A549 (cell line): ENCODE data around the gene STK16. TPM values are rescaled to one million over a fixed set of nuclear protein-coding genes. Genes with fewer than 3 reads are reported as not detected.
A peak's percentile ranks its signal among the peaks of the same experiment; 100 is the strongest.

Experiments used
- ATAC-seq, 2 experiments: fragments of 200-7000 bp in 1 of 2; fragments of >200 bp in 1 of 2; cut with Nextera tagmentation in 1 of 2; cut with Tn5 transposase in 1 of 2; 3 replicates each; pipeline versions ENCODE4 v1.8.0 to v1.9.1; 2018 to 2020; ENCODE audit warnings: mild to moderate bottlenecking in 1 of 2, moderate library complexity in 1 of 2
- CTCF ChIA-PET: fragments of 300-600 bp; sonication (Branson Sonifier 250); formaldehyde crosslinking; extraction: SDS; loops from one replicate; lab custom pipeline; 2021; ENCODE audit warnings: antibody characterized with exemption, inconsistent platforms; lab: Yijun Ruan, JAX
- POLR2A ChIA-PET: fragments of 350-600 bp; formaldehyde crosslinking; extraction: SDS; loops from one replicate; lab custom pipeline; 2021; ENCODE audit warnings: antibody characterized with exemption, inconsistent platforms; lab: Yijun Ruan, JAX
- DNase-seq, 2 experiments: peaks; one replicate each; pipeline versions ENCODE4 v3.0.0 to v3.0.0-alpha.2; 2011 to 2016; ENCODE audit warnings: low read depth in 1 of 2, low spot score in 1 of 2
- FAIRE-seq: peaks from 2 replicates; lab custom pipeline; 2011; peaks lifted over from hg19 to GRCh38; lab: Jason Lieb, UNC
- H3K27ac ChIP-seq, 2 experiments: fragments of >200 bp; sonication (Bioruptor Twin); formaldehyde crosslinking; 3 replicates each; pipeline ENCODE4 v1.5.1; 2016 to 2017
- H3K4me1 ChIP-seq: fragments of >200 bp; sonication (Bioruptor Twin); formaldehyde crosslinking; 3 replicates; pipeline ENCODE4 v1.6.1; 2016
- H3K4me2 ChIP-seq: fragments of >200 bp; sonication (Bioruptor Twin); formaldehyde crosslinking; 3 replicates; pipeline ENCODE4 v1.6.1; 2016
- H3K4me3 ChIP-seq: fragments of >200 bp; sonication (Bioruptor Twin); formaldehyde crosslinking; 3 replicates; pipeline ENCODE4 v1.5.1; 2016
- H3K9me3 ChIP-seq: fragments of >200 bp; sonication (Bioruptor Twin); formaldehyde crosslinking; 3 replicates; pipeline ENCODE4 v1.6.1; 2016
- BCL3 ChIP-seq: fragments of >200 bp; sonication (Bioruptor Twin); formaldehyde crosslinking; IDR thresholded peaks from 3 replicates; pipeline ENCODE4 v1.6.1; 2016
- CEBPB ChIP-seq, 2 experiments: fragments of >200 bp in 1 of 2; sonication (Bioruptor Twin) in 1 of 2; formaldehyde crosslinking in 1 of 2; IDR thresholded peaks; 2 replicates each; pipeline ENCODE4 v1.6.1; 2012 to 2016
- CHD4 ChIP-seq: fragments of 200-600 bp; sonication (generic); IDR thresholded peaks from 2 replicates; pipeline ENCODE4 v1.6.1; 2016; ENCODE audit warnings: antibody characterized with exemption, mild to moderate bottlenecking, borderline replicate concordance
- E2F6 ChIP-seq: IDR thresholded peaks from 2 replicates; pipeline ENCODE4 v1.6.1; 2012; ENCODE audit warnings: low read depth, borderline replicate concordance
- EP300 ChIP-seq, 2 experiments: fragments of >200 bp; sonication (Bioruptor Twin); formaldehyde crosslinking; IDR thresholded peaks; 2 replicates in 1 of 2; 3 replicates in 1 of 2; pipeline ENCODE4 v1.6.1; 2016 to 2017
- FOSL2 ChIP-seq, 2 experiments: fragments of 450-650 bp in 1 of 2; fragments of >200 bp in 1 of 2; sonication (Bioruptor Twin) in 1 of 2; formaldehyde crosslinking; IDR thresholded peaks; 2 replicates each; pipeline versions ENCODE4 v1.5.0 to v1.6.1; 2016 to 2020; ENCODE audit warnings: mild to moderate bottlenecking in 1 of 2, moderate library complexity in 1 of 2
- KDM1A ChIP-seq: fragments of 200-600 bp; sonication (generic); IDR thresholded peaks from 2 replicates; pipeline ENCODE4 v1.6.1; 2016; ENCODE audit warnings: low read depth, mild to moderate bottlenecking
- MAFK ChIP-seq: fragments of 450-650 bp; IDR thresholded peaks from 2 replicates; pipeline ENCODE4 v1.6.1; 2014; ENCODE audit not compliant: partially characterized antibody
- MAX ChIP-seq: IDR thresholded peaks from 2 replicates; pipeline ENCODE4 v1.6.1; 2012
- NFE2L2 ChIP-seq: fragments of 150-350 bp; conservative IDR thresholded peaks from 2 replicates; pipeline ENCODE4 v1.6.1; 2014; ENCODE audit warnings: low read length
- POLR2AphosphoS2 ChIP-seq: conservative IDR thresholded peaks from 2 replicates; pipeline ENCODE4 v1.6.1; 2012; ENCODE audit warnings: low read length, improper control_type of control experiment, inconsistent platforms
- RAD21 ChIP-seq, 2 experiments: fragments of >200 bp in 1 of 2; sonication (Bioruptor Twin) in 1 of 2; formaldehyde crosslinking in 1 of 2; IDR thresholded peaks in 1 of 2; conservative IDR thresholded peaks in 1 of 2; 2 replicates in 1 of 2; 3 replicates in 1 of 2; pipeline ENCODE4 v1.6.1; 2012 to 2018; ENCODE audit warnings: inconsistent platforms in 1 of 2
- RCOR1 ChIP-seq: fragments of 150-350 bp; IDR thresholded peaks from 2 replicates; pipeline ENCODE4 v1.6.1; 2014; ENCODE audit warnings: antibody characterized with exemption, low read length, low read depth
- REST ChIP-seq: fragments of 200-600 bp; sonication (generic); IDR thresholded peaks from 2 replicates; pipeline ENCODE4 v1.6.1; 2016; ENCODE audit warnings: antibody characterized with exemption, mild to moderate bottlenecking, moderate library complexity
- RFX5 ChIP-seq: fragments of 450-650 bp; IDR thresholded peaks from 2 replicates; pipeline ENCODE4 v1.7.1; 2014; ENCODE audit warnings: antibody characterized with exemption, mild to moderate bottlenecking, moderate library complexity
- SREBF2 ChIP-seq: fragments of 450-650 bp; IDR thresholded peaks from 2 replicates; pipeline ENCODE4 v1.6.1; 2014; ENCODE audit warnings: mild to moderate bottlenecking, moderate library complexity
- TP53 ChIP-seq: fragments of 250-450 bp; sonication (Bioruptor Pico); IDR thresholded peaks from 2 replicates; pipeline ENCODE4 v1.5.0; 2021; ENCODE audit warnings: mild to moderate bottlenecking, moderate library complexity
- WGBS: methylation state at CpG from one replicate; pipeline ENCODE4 v1.1.6; 2017; ENCODE audit errors: missing lambda C conversion rate; 5-methylcytosine and 5-hydroxymethylcytosine counted together
- polyA plus RNA-seq, 4 experiments: library from polyadenylated mRNA; depleted of rRNA in 3 of 4; stranded (reverse); fragments of >200 nt; fragmentation: RNase III in 1 of 4; extraction: RNeasy Plus Mini Kit Qiagen cat#74134 plus additional on column Dnase treatment in 1 of 4; gene quantifications; 2 replicates in 3 of 4; 3 replicates in 1 of 4; pipeline ENCODE4 v1.2.3, GENCODE V29; 2011 to 2017

The STK16 gene
- polyA plus RNA-seq, 2 of the 4 experiments (the other 2 are of a cell fraction): 37.0 to 43.3 TPM

GRCh38 chr2:219282943-219283581 lies 37.8 kb downstream of the STK16 start:
- ATAC-seq (no peak), DNase-seq (no peak), FAIRE-seq (no peak)
- 91% methylated on average over 17 of the region's 17 CpGs for WGBS
- Histone ChIP-seq H3K9me3 (no peaks in the 10 kb centered on the region), H3K4me1 (peaks cover 27% of the 10 kb centered on the region), H3K4me2 (no peak overlapping the region), H3K4me3 (no peak overlapping the region), H3K27ac (no peak overlapping the region)
- no peak for TF ChIP-seq REST
- no peak for TF ChIP-seq BCL3
- TF ChIP-seq E2F6: no peak
- TF ChIP-seq EP300 (IDR thresholded peaks at IDR 0.05): no peak
- TF ChIP-seq CHD4: no peak
- CTCF ChIA-PET: interaction anchor here (0.5 to 16.2 kb wide), 4 partner anchors 12 to 123 kb away, joined by 3 to 540 read pairs (median 4); no protein-coding TSS in a partner anchor
- POLR2A ChIA-PET: interaction anchor here (1.8 kb wide), 1 partner anchor 65 kb away, joined by 8 read pairs; no protein-coding TSS in a partner anchor

- DNase-seq (no peak), FAIRE-seq (no peak), ATAC-seq (no peak)
- H3K4me1 ChIP-seq: peaks cover 26% of the 10 kb centered on the region
- ChIA-PET CTCF (interaction anchor here (0.9 to 16.2 kb wide), 5 partner anchors 7 to 114 kb away, joined by 3 to 540 read pairs (median 7); partner anchors contain the start of gene DNAJB2), POLR2A (interaction anchor here (1.0 kb wide), 1 partner anchor 10 kb away, joined by 5 read pairs; no protein-coding TSS in a partner anchor)
- 0 out of 6 replicates have a peak overlapping the region, but pooled peaks of 1 of the 2 experiments have one; percentile 21 for H3K27ac ChIP-seq
- no peak for TF ChIP-seq RAD21 (conservative IDR thresholded peaks at IDR 0.05 in 1 of 2, IDR thresholded peaks at IDR 0.05 in 1 of 2)
- TF ChIP-seq NFE2L2: no peak
- no peak for TF ChIP-seq FOSL2 (IDR thresholded peaks at IDR 0.05)
- no peak for TF ChIP-seq FOSL2 (CRISPR knock-in tag; IDR thresholded peaks at IDR 0.05)
- no peak for TF ChIP-seq KDM1A
- TF ChIP-seq TP53 (CRISPR knock-in tag): no peak
- TF ChIP-seq E2F6: no peak
- TF ChIP-seq EP300 (IDR thresholded peaks at IDR 0.05): no peak
- TF ChIP-seq RCOR1: no peak
- no peak for TF ChIP-seq RFX5
- no peak for TF ChIP-seq CEBPB (IDR thresholded peaks at IDR 0.05)
- TF ChIP-seq POLR2AphosphoS2: no peak
- TF ChIP-seq MAX: no peak
- no peak for TF ChIP-seq MAFK
- TF ChIP-seq SREBF2: no peak
- 93% methylated on average over 10 of the region's 16 CpGs for WGBS
- H3K4me3 ChIP-seq: no peak overlapping the region
- H3K9me3 ChIP-seq: no peaks in the 10 kb centered on the region
- H3K4me2 ChIP-seq: no peak overlapping the region
Measured at GRCh38 chr2:219284501-219285372, 39.5 kb downstream of the STK16 start.
